T-helper 9 cell (primary cell): ENCODE measurements around the gene DCBLD2.

ENCODE experiments used
- DNase-seq: peaks from one replicate; pipeline ENCODE4 v3.0.0-alpha.2; 2020

Gene DCBLD2

GRCh38 chr3:98765721-98766120 is 135.8 kb downstream of the DCBLD2 start:
- DNase-seq, result no peak

GRCh38 chr3:98764472-98764884 is 137.0 kb downstream of the DCBLD2 start:
- DNase-seq, result no peak

- no peak for DNase-seq
Observed at GRCh38 chr3:98763819-98764418, 137.6 kb downstream of the DCBLD2 start.

GRCh38 chr3:98763076-98763475 is 138.4 kb downstream of the DCBLD2 start, which contains the start of gene ST3GAL6:
Gene ST3GAL6, plus strand, starts transcription at chr3:98763340. Its CDS starts 5,101 bp downstream, at chr3:98768441.
- DNase-seq, result no peak

GRCh38 chr3:98761643-98762229 is 139.8 kb downstream of the DCBLD2 start:
- no peak for DNase-seq

GRCh38 chr3:98759629-98760028 is 141.9 kb downstream of the DCBLD2 start:
- DNase-seq, result no peak

- no peak for DNase-seq
Observed at GRCh38 chr3:98755601-98756000, 145.9 kb downstream of the DCBLD2 start.

- no peak for DNase-seq
Observed at GRCh38 chr3:98754483-98754882, 147.0 kb downstream of the DCBLD2 start.

GRCh38 chr3:98750276-98750919 is 151.1 kb downstream of the DCBLD2 start:
- DNase-seq, result no peak

- DNase-seq, result no peak
Observed at GRCh38 chr3:98746882-98747281, 154.6 kb downstream of the DCBLD2 start.

GRCh38 chr3:98746122-98746521 is 155.4 kb downstream of the DCBLD2 start:
- no peak for DNase-seq
